ENCODE results near the gene AK1.
"Not testable (repeated sequence)": the region's sequence is repeated elsewhere in the genome, so short reads cannot be mapped to it uniquely, and the experiment has no call there.

AK1 gene

DNA sequence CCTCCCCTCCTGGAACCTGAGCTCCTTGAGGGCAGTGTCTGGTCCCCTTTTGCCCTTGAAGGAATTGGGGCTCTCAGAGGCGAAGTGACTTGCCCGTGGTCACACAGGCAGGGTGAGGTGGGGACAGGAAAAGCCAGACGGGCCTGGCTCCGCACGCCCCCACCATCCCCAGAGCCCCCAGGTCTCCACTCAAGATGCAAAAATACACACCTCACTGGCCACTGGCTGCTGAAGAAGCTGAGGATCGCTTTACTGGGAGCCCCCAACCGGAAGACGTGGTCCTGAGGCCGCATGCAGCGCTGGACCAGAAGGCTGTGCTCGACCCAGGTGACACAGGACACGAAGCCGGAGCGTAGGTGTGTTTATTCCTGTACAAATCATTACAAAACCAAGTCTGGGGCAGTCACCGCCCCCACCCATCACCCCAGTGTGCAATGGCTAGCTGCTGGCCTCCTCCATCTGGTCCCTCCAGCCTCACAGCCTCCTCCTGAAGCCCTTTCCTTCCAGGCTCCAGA, 7.6 kb upstream of the AK1 start:
- DNase-seq (ENCODE audit: low read depth, low spot score) = no peak

DNA sequence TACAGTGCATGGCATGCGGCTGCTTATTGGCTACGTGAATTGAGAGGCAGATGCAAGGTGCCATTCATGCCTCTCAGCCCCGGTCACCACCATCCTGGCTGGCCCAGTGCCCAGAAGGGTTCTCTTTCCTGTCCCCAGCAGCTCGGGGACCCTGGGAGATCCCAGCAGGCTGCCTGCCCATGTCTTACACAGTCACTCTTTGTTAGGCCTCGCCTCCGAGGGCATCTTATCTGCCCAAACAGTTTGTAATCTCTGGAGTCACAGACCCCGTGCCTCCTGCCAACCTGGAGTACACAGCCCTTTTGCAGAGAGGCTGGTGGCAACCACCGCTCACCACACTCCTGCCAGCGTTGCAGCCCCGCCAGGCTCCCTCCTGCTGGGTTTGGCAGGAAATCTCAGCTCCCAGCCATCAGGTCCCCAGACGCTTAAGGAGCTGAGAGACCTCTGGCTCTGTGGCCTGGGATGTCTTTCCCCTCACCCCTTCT, 7.0 kb upstream of the AK1 start:
- DNase-seq (ENCODE audit: low read depth, low spot score) = no peak

DNA sequence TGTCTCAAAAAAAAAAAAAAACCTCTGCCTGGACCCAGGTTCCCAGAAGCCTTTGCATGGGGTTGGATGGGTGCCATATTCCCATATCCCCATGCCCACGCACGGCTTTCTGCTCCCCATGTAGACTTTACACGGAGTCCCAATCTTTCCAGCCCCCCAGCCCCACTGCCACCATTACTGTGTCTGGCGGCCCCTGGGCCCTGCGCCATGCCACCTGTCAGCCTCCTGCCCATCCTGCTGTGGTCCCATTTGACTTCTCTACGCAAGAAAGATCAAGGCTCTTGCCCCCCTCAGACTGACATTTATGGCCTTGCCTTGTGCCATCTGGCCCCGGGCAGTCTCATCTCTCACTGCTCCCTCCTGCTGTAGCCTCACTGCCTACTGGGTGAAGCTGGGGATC, 6.5 kb upstream of the AK1 start:
- DNase-seq (ENCODE audit: low read depth, low spot score) = no peak

DNA sequence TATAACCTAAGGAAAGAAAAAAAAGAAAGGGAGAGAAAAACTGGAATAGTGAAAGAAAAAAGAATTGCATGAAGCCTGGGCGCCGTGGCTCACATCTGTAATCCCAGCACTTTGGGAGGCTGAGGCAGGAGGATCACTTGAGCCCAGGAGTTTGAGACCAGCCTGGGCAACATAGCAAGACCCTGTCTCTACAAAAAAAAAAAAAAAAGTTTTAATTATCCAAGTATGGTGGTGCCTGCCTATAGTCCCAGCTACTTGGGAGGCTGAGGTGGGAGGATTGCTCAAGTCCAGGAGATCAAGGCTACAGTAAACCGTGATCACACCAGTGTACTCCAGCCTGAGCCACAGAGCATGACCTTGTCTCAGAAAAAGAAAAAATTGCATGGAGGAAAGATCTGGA, 4.2 kb upstream of the AK1 start:
- not testable (repeated sequence) for DNase-seq (ENCODE audit: low read depth, low spot score)

DNA sequence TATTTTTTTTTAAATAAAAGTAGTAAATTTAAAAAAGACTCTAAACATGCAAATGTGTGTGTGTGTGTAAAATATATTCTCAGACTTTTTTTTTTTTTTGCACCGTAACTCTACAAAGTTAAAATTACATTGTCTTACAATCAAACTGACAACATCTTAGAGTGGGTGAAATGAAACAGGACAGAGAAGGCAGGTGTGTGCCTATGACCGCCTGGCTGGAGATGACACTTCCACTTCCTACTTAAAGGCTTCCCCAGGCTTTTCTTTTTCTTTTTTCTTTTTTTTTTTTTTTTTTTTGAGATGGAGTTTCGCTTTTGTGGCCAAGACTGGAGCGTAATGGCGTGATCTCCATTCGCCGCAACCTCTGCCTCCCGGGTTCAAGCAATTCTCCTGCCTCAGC, 2.7 kb upstream of the AK1 start:
- DNase-seq (ENCODE audit: low read depth, low spot score) = no peak

DNA sequence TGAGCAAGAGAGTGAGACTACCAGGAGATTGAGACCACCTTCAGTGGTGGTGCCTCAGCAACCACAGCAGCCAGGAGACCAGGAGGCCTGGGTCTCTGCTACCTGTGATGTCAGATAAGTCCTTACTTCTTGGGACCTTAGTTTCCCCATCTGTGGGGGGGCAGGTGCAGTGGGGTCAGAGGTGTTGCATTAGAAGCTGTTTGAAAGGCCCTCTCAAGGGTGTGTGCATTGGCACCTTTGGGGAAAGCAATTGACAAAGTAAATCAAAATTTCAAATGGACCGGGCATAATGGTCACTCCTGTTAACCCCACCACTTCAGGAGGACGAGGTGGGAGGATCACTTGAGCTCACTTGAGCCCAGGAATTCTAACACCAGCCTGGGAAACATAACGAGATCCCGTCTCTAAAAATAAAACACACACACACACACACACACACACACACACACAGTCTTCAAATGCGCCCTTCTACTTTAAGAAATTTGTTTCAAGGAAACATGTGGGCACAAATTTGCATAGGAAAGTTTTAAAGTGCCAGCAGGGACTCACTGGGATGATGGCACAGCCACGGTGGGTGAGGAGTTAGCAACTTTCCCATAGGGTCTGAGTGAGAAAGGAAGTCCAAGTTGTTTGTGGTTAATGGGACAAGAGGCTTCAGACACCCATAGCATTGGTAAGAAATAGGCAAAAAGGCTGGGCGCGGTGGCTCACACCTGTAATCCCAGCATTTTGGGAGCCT, 1.3 kb upstream of the AK1 start:
- no peak for DNase-seq (ENCODE audit: low read depth, low spot score)

DNA sequence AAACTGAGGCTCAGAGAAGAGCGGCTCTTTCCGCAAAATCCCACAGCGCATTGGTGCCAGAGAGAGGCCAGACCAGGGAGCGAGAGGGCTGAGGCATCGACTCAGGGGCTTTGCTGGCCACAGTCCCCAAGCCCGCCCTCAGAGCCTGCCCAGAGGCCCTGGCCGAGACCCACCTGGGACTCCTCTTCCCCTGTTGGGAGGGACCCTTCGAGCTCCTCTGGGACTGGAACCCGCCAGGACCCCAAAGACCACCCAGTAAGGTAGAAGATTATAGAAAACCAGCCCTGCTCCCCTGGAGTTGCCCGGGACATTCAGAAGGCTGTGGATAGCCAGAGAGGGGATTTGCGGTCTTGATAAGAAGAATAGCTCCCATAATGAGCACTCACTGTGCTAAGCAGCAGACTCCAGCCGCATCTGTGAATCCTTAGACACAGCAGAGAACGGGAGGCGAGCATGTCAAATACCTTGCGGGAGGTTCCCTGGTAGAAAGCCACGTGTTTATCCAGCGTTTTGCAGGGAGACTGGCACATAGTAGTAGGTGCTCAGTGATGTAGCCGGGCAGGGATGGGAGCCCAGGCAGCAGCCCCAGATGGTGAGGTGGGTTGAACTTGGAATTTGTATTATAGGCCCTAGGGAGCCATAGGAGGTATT, 651 bp upstream of the AK1 start:
- no peak for DNase-seq (ENCODE audit: low read depth, low spot score)

DNA sequence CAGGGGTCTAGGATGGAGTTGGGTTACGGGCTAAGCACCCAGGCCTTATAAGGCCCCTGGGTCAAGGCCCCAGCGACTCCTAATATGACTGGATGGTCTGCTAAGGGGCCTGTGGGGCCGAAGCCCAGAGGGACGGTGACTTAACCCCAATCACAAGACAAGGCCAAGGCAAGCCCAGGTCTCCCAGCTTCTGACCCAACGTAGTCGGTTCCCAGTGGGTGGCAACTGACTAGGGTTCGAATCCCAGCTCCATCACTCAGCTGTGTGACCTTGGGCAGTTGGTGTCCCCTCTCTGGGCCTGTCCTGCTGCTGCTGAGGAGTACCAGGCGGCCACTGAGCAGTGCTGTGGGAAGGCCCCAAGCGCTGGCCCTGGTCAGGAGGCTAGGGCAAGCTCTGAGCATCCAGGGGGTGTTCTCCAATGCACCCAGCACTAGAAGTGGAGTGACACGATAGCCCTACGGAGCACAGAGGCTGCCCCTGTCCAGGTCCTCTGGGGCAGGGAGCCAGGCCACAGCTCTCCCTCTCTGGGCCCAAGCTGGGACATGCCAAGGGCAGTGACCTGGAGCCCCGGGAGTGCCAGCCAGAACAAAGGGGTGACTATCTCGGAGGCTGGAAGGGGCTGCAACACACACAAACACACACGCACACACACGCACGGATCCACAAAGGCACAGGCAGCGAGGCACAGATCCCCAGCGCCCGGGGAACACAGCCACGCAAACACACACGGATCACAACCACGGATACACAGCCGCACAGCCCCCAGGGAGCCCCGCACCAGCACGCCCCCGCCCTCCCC, 512 bp downstream of the AK1 start:
- DNase-seq (ENCODE audit: low read depth, low spot score) = no peak

DNA sequence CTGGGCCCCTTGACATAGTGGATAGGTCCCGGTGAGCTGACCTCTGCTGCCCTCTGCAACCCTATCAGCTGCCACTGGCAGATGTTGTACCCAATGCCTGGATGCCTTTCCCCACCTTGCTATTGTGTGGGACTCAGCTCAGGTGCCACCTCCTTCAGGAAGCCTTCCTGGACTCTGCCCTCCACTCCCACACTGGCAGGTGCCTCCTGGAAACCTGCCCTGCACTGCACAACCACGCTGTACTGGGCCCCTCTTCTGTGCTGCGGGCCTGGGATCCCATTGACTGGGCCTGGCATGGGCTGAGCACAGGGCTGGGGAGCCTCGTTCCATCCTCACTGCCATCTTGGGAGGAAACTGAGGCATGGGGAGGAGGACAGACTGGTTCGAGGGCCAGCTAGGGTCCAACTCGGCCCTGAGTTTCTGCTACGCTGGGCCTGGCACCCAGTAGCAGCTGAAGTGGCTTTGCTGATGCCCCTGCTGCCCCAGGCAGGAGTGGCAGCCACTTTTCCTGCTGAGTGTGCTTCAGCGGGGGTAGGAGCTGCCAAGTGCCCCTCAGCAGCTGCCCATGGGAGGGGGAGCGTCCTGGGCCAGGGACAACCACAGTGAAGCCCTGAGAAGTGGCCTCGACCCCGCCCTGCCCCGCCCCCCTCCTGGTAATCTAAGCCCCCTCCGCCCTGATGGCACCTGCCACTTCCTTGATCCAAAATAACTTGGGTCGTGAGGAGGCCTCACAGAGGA, 1.3 kb downstream of the AK1 start:
- DNase-seq (ENCODE audit: low read depth, low spot score) = no peak

DNA sequence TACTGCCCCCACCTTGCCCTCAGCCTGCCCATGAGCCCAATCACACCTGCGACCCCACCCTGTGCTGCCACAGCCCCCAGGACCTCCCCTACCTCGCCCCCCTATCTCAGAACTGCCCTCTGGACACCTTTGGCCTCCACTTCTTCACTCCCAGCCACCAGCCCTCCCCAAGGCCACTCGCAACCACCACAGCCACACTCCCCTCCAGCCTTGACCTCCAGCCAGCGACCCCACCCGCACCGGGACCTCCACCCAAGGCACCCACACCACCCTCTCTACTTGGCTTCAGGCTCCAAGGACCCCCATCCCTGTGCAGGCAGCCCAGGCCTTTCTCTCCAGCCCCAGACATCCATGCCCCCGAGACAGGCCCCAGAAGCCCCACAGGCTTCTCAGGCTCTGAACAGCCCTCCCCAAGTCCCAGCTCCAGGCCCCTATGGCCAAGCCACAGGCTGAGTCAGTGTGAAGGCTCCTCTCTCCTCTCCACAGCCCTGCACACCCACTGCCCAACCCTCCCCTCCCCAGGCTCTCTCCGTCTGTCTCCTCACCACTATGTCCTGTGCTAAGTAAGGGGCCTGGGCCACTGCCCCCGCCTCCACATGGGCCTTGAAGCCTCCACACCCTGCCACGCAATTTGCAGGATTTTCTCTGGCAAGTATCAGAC, 2.0 kb downstream of the AK1 start:
- DNase-seq (ENCODE audit: low read depth, low spot score) = no peak

DNA sequence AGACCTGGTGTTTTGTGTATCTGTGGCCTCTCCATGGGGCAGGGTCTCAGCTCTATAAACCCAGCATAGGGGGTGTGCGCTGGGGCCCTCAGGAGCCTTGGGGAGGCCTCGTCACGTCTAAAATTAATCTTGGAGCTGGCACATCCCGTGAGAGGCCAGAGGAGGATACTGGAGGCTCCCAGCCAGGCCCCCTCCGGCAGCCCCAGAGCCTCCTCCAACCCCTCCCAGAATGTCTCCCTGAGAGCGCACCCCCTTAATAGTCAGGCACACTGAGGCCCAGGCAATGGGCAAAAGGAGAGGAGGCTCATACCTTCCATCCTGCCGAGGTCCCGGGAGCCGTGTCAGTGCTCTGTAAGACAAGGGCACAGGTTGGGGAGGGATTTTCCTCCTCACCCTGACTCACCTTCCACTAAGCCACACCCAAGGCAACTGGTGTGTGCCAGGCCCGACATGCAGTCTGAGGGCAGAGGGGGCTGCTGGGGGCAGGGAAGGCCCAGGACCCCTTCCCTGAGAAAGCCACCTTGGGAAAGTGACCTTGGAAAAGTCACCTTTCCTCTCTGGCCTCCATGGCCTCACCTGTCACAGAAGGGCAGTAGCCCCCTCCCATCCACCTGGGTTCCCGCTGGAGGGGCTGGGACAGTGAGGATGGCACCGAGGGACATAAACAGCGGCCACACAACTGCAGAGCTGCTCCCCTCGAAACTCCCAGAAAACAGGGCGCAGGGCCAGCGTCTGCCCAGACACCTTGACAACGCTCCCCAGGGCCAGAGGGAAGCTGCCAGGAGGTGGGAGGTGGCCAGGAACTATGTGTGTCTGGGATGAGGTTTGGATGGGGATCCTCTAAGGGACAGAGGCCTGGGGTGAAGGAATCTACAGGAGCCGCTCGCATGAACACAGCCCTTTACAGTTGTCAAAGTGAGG, 2.9 kb downstream of the AK1 start:
- no peak for DNase-seq (ENCODE audit: low read depth, low spot score)

DNA sequence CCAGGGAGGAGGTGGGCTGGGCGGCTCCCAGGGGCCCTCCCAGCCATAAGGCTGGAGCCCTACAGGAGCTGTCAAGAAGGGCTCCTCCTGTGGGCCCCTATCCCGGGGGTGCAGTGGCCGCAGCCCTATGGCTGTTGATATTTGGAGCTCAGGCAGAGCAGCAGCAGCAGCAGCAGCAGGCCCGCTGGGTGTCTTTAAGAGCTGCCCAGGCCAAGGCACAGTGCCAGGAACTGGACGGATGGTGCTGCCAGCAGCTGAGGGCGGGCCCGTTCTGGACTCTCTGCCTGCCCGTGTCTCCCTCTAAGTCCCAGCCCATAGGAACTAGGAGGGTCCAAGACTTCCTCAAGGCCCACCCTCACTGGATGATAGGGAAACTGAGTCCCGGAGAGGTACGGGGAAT, 3.6 kb downstream of the AK1 start:
- DNase-seq (ENCODE audit: low read depth, low spot score) = no peak

DNA sequence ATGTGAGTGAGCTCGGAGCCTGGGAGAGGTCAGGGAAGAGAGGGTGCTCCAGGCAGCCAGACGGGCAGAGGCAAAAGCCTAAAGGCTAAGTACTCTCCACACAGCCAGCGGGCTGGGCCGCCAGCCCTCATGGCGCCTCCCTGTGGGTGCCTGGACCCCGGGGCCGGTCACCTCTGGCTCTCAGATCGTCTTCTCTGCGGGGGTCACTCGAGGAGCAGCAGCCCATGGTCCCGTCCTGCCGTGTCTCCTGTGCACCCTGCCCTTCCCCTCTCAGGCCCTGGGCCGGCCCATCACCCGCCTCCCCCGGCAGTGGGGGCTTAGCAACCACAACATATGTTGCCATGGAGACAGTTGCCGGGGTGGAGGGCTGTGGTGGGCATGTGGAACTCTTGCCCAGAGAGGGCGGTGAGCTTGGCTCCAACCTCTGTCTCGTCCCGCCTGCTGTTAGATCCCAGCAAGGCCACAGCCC, 4.2 kb downstream of the AK1 start:
- no peak for DNase-seq (ENCODE audit: low read depth, low spot score)

DNA sequence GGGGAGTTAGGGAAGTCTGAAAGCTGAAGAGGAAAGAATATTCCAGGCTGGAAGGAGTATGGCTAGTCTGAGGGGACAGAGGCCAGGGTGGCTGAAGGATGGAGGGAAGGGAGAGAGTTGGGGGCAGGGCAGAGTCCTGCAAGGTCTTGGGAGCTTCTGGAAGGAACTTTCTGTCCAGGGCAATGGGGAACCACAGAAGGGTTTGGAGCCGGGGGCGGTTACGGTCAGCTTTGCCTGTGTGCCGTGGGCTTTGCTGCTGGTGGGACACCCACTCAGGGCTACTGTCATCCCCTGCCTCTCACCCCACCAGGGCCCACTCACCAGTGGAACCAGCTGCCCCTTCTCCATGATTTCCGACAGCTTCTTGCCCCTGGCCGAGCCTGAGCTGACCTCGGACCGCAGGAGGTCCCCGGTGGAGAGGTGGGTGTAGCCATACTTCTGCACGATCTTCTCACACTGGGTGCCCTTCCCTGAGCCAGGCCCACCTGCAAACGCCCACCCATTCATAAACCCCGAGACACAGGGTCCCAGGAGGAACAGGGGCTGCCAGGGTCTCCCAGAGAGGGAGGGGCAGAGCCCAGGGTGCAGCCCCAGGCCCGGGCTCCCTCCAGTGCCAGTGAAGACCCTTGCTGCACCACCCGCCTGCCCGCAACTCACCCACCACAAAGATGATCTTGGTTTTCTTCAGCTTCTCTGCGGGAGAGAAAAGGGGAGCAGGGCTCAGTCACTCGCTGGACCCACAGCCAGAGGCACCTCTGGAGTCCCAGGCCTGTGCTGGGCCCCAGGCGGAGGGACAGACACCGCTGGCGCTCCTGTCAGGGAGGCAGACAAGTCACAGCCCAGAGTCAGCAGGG, 4.9 kb downstream of the AK1 start:
- no peak for DNase-seq (ENCODE audit: low read depth, low spot score)

DNA sequence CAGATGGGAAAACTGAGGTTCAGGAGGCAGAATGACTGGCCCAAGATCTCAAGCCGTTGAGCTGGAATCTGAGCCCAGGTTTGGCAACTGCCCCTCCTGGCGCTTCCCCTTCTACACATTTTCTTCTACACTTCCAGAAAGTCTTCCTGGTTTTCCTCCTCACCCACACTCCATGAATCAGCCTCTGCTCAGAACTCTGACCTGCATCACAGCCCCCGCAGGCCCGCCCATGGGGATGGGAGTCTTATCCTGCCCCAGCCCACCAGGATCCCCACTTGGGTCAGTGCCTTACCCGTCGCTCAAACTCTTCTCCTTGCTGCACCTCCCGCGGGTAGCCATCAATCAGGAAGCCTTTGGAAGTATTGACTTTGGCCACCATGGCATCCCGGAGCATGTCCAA, 5.9 kb downstream of the AK1 start:
- DNase-seq (ENCODE audit: low read depth, low spot score) = no peak

DNA sequence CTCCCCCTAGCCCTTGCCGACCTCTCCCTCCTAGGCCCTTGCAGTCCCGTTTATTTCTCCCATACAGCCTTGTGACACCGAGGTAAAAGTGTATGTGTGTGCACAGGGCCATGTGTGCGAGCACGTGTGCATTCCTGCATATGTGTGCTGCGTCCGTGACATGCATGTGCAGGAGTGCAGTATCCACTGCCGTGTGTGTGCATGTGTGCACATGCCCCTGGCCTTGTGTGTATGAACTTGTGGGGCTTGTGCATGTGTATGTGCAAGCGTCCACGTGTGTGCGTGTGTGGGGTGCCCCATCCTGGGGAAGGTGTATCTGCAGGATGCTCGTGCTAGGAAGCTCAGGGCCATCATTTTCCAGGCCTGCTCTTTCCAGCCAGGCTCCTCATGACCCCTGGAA, 6.6 kb downstream of the AK1 start:
- no peak for DNase-seq (ENCODE audit: low read depth, low spot score)

DNA sequence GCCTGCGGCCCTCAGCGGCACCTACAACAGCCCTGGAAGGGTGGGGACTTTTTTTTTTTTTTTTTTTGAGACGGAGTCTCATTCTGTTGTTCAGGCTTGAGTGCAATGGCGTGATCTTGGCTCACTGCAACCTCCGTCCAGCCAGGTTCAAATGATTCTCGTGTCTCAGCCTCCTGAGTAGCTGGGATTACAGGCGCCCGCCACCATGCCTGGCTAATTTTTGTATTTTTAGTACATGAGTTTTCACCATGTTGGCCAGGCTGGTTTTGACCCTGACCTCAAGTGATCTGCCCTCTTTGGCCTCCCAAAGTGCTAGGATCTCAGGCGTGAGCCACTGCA, 7.4 kb downstream of the AK1 start:
- DNase-seq (ENCODE audit: low read depth, low spot score) = not testable (repeated sequence)

DNA sequence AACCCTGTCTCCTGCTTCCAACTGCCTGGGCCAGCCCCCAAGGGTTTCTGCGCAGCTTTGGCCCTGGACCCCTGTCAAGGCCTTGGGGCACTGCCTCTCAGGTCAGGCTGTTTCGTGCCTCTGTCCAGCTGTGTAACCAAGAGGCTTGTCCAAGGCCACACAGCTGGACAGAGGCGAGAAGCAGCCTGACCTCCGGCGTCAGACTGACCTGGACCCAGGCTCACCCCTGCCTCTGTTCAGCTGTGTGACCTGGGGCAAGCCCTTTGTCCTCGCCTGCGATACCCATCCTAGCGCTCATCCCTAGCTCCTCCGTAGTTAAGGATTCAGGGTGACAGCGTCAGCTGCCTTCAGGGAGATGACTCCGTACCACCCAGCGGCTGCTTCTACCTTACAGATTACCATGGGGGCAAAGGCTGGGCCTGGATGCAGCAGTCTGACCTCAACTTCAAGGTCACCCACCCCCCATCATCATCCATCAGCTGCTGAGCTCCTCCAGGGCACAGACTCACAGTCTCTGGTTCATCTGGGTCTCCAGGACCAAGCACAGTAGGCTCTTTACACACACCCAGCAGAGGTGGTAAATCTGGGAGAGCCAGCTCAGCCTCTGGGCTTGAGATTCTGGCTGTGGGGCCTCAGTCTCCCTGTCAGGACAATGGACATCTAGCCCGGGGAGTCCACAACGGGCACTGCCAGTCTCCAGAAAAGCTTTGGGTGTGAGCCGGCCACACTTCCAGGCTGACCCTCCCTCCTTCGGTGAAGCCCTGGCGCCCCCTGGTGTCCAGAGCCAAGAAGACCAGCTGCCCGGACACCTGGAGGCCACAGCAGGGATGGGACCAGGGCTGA, 7.9 kb downstream of the AK1 start:
- no peak for DNase-seq (ENCODE audit: low read depth, low spot score)

Measured in iPS DF 19.7 (cell line).